ENCODE measurements around the gene HLA-DQB1.

The HLA-DQB1 gene

GRCh38 chr6:32627831-32628230, 38.6 kb downstream of the HLA-DQB1 start:
- Histone ChIP-seq H3K27me3 (ENCODE audit: insufficient read depth, low read length, poor library complexity) (no peaks in the 10 kb centered on the region), H3K4me3 (ENCODE audit: low read depth in 1 of 2, low read length in 2 of 2) (no peak overlapping the region), H4K20me1 (ENCODE audit: insufficient read depth, low read length) (no peaks in the 10 kb centered on the region), H3K9ac (ENCODE audit: low read depth, low read length) (no peak overlapping the region), H3K4me1 (ENCODE audit: insufficient read depth, low read length) (peaks cover 15% of the 10 kb centered on the region), H3K36me3 (ENCODE audit: insufficient read depth, low read length) (no peaks in the 10 kb centered on the region), H3K79me2 (ENCODE audit: insufficient read depth, low read length) (no peaks in the 10 kb centered on the region), H3K4me2 (ENCODE audit: insufficient read depth, low read length) (no peak overlapping the region), H3K9me3 (ENCODE audit: insufficient read depth, low read length, severe bottlenecking) (no peaks in the 10 kb centered on the region), H2AFZ (ENCODE audit: low read depth, low read length) (no peak overlapping the region), H3K27ac (ENCODE audit: low read length) (no peak overlapping the region)
- TF ChIP-seq CTCF (IDR thresholded peaks at IDR 0.05; ENCODE audit: borderline replicate concordance, extremely low read depth, low read length, poor library complexity, severe bottlenecking) (no peak), EZH2 (IDR thresholded peaks at IDR 0.05; ENCODE audit: borderline replicate concordance, low read depth, low read length, severe bottlenecking) (no peak)
- DNase-seq = no peak
- ATAC-seq (ENCODE audit: insufficient read depth, low read depth) = no peak

- Histone ChIP-seq H4K20me1 (ENCODE audit: insufficient read depth, low read length) (no peaks in the 10 kb centered on the region), H3K9ac (ENCODE audit: low read depth, low read length) (no peak overlapping the region), H3K27me3 (ENCODE audit: insufficient read depth, low read length, poor library complexity) (no peaks in the 10 kb centered on the region), H3K79me2 (ENCODE audit: insufficient read depth, low read length) (no peaks in the 10 kb centered on the region), H3K4me3 (ENCODE audit: low read depth in 1 of 2, low read length in 2 of 2) (no peak overlapping the region), H3K36me3 (ENCODE audit: insufficient read depth, low read length) (no peaks in the 10 kb centered on the region), H2AFZ (ENCODE audit: low read depth, low read length) (no peak overlapping the region), H3K27ac (ENCODE audit: low read length) (no peak overlapping the region), H3K4me1 (ENCODE audit: insufficient read depth, low read length) (peaks cover 21% of the 10 kb centered on the region), H3K4me2 (ENCODE audit: insufficient read depth, low read length) (no peak overlapping the region), H3K9me3 (ENCODE audit: insufficient read depth, low read length, severe bottlenecking) (no peaks in the 10 kb centered on the region)
- ATAC-seq (ENCODE audit: insufficient read depth, low read depth) (no peak), DNase-seq (no peak)
- TF ChIP-seq CTCF (IDR thresholded peaks at IDR 0.05; ENCODE audit: borderline replicate concordance, extremely low read depth, low read length, poor library complexity, severe bottlenecking) = no peak
- no peak for TF ChIP-seq EZH2 (IDR thresholded peaks at IDR 0.05; ENCODE audit: borderline replicate concordance, low read depth, low read length, severe bottlenecking)
Observed at GRCh38 chr6:32627249-32627648, 39.2 kb downstream of the HLA-DQB1 start.

- Histone ChIP-seq H3K9me3 (ENCODE audit: insufficient read depth, low read length, severe bottlenecking) (no peaks in the 10 kb centered on the region), H3K79me2 (ENCODE audit: insufficient read depth, low read length) (no peaks in the 10 kb centered on the region), H3K4me2 (ENCODE audit: insufficient read depth, low read length) (no peak overlapping the region), H3K4me3 (ENCODE audit: low read depth in 1 of 2, low read length in 2 of 2) (no peak overlapping the region), H3K9ac (ENCODE audit: low read depth, low read length) (no peak overlapping the region), H3K36me3 (ENCODE audit: insufficient read depth, low read length) (no peaks in the 10 kb centered on the region), H3K27me3 (ENCODE audit: insufficient read depth, low read length, poor library complexity) (no peaks in the 10 kb centered on the region), H3K27ac (ENCODE audit: low read length) (no peak overlapping the region), H4K20me1 (ENCODE audit: insufficient read depth, low read length) (no peaks in the 10 kb centered on the region), H3K4me1 (ENCODE audit: insufficient read depth, low read length) (peaks cover 27% of the 10 kb centered on the region), H2AFZ (ENCODE audit: low read depth, low read length) (no peak overlapping the region)
- ATAC-seq (ENCODE audit: insufficient read depth, low read depth) = no peak
- no peak for TF ChIP-seq CTCF (IDR thresholded peaks at IDR 0.05; ENCODE audit: borderline replicate concordance, extremely low read depth, low read length, poor library complexity, severe bottlenecking)
- no peak for TF ChIP-seq EZH2 (IDR thresholded peaks at IDR 0.05; ENCODE audit: borderline replicate concordance, low read depth, low read length, severe bottlenecking)
- DNase-seq = no peak
Observed at GRCh38 chr6:32625137-32625536, 41.3 kb downstream of the HLA-DQB1 start.

- no peak overlapping the region for H3K4me3 ChIP-seq (ENCODE audit: low read depth in 1 of 2, low read length in 2 of 2)
- no peaks in the 10 kb centered on the region for H3K36me3 ChIP-seq (ENCODE audit: insufficient read depth, low read length)
- H3K27ac ChIP-seq (ENCODE audit: low read length) = no peak overlapping the region
- no peaks in the 10 kb centered on the region for H3K27me3 ChIP-seq (ENCODE audit: insufficient read depth, low read length, poor library complexity)
- H3K4me1 ChIP-seq (ENCODE audit: insufficient read depth, low read length) = peaks cover 27% of the 10 kb centered on the region
- DNase-seq (no peak), ATAC-seq (ENCODE audit: insufficient read depth, low read depth) (no peak)
- no peaks in the 10 kb centered on the region for H3K9me3 ChIP-seq (ENCODE audit: insufficient read depth, low read length, severe bottlenecking)
- TF ChIP-seq EZH2 (IDR thresholded peaks at IDR 0.05; ENCODE audit: borderline replicate concordance, low read depth, low read length, severe bottlenecking) (no peak), CTCF (IDR thresholded peaks at IDR 0.05; ENCODE audit: borderline replicate concordance, extremely low read depth, low read length, poor library complexity, severe bottlenecking) (no peak)
- no peaks in the 10 kb centered on the region for H3K79me2 ChIP-seq (ENCODE audit: insufficient read depth, low read length)
- no peak overlapping the region for H3K9ac ChIP-seq (ENCODE audit: low read depth, low read length)
- no peaks in the 10 kb centered on the region for H4K20me1 ChIP-seq (ENCODE audit: insufficient read depth, low read length)
- H2AFZ ChIP-seq (ENCODE audit: low read depth, low read length) = no peak overlapping the region
- no peak overlapping the region for H3K4me2 ChIP-seq (ENCODE audit: insufficient read depth, low read length)
Observed at GRCh38 chr6:32624565-32624964, 41.9 kb downstream of the HLA-DQB1 start.

Measured in DND-41 (cell line).